Neural cell (in vitro differentiated cells): Measurements from ENCODE around the gene PAK1. TPM values are rescaled to one million over a fixed set of nuclear protein-coding genes. Genes with fewer than 3 reads are reported as not detected.

Experiments used
- H2AFZ ChIP-seq: fragments of 200-600, 300-800 bp; sonication (generic), shearing (Covaris generic); 2 replicates; pipeline ENCODE4 v1.6.0; 2014; ENCODE audit warnings: low read depth, mild to moderate bottlenecking, antibody characterized with exemption, low read length, moderate library complexity
- H3F3A ChIP-seq: fragments of 200-600 bp; shearing (Covaris generic); 2 replicates; pipeline ENCODE4 v1.6.1; 2016; ENCODE audit warnings: mild to moderate bottlenecking, moderate library complexity, mixed read lengths, antibody characterized with exemption, low read length; ENCODE audit not compliant: insufficient read depth, poor library complexity, severe bottlenecking
- H3K27ac ChIP-seq: fragments of 200-600, 300-800 bp; sonication (generic), shearing (Covaris generic); 2 replicates; pipeline ENCODE4 v1.5.1; 2014; ENCODE audit warnings: mild to moderate bottlenecking, low read length, moderate library complexity
- H3K27me3 ChIP-seq: fragments of 300-800, 200-600 bp; sonication (generic), shearing (Covaris generic); 2 replicates; pipeline ENCODE4 v1.6.0; 2014; ENCODE audit warnings: mild to moderate bottlenecking, low read depth, low read length, moderate library complexity; ENCODE audit not compliant: insufficient read depth
- H3K36me3 ChIP-seq: fragments of 300-800, 200-600 bp; sonication (generic), shearing (Covaris generic); 2 replicates; pipeline ENCODE4 v1.5.1; 2014; ENCODE audit warnings: mild to moderate bottlenecking, antibody characterized with exemption, low read length, moderate library complexity; ENCODE audit not compliant: insufficient read depth
- H3K4me2 ChIP-seq: fragments of 300-800, 200-600 bp; sonication (generic), shearing (Covaris generic); 2 replicates; pipeline ENCODE4 v1.6.0; 2014; ENCODE audit warnings: mild to moderate bottlenecking, low read length
- H3K4me3 ChIP-seq: fragments of 300-800, 200-600 bp; sonication (generic), shearing (Covaris generic); 2 replicates; pipeline ENCODE4 v1.5.1; 2014; ENCODE audit warnings: mild to moderate bottlenecking, low read length, moderate library complexity
- H3K79me2 ChIP-seq: fragments of 200-600 bp; shearing (Covaris generic); replicated peaks from 2 replicates; pipeline ENCODE4 v1.6.0; 2014; ENCODE audit warnings: mild to moderate bottlenecking, low read length, moderate library complexity; ENCODE audit not compliant: insufficient read depth
- H3K9ac ChIP-seq: fragments of 300-800, 200-600 bp; sonication (generic), shearing (Covaris generic); 2 replicates; pipeline ENCODE4 v1.6.1; 2016; ENCODE audit warnings: mild to moderate bottlenecking, low read length, mixed read lengths
- H3K9me2 ChIP-seq: fragments of 200-600 bp; shearing (Covaris generic); 2 replicates; pipeline ENCODE4 v1.6.1; 2016; ENCODE audit warnings: mild to moderate bottlenecking, low read length, mixed read lengths; ENCODE audit not compliant: insufficient read depth
- H3K9me3 ChIP-seq: fragments of 200-600, 300-800 bp; sonication (generic), shearing (Covaris generic); 2 replicates; pipeline ENCODE4 v1.6.1; 2016; ENCODE audit warnings: mild to moderate bottlenecking, mixed run types, low read length, moderate library complexity, mixed read lengths
- H4K20me1 ChIP-seq: fragments of 200-600 bp; shearing (Covaris generic); 2 replicates; pipeline ENCODE4 v1.6.1; 2016; ENCODE audit warnings: mild to moderate bottlenecking, mixed run types; ENCODE audit not compliant: insufficient read depth
- CTCF ChIP-seq: fragments of 450-650 bp; IDR thresholded peaks from 2 replicates; pipeline ENCODE4 v1.5.1; 2014; ENCODE audit warnings: antibody characterized with exemption, mild to moderate bottlenecking, moderate library complexity; ENCODE audit not compliant: poor library complexity, severe bottlenecking
- EP300 ChIP-seq: fragments of 450-650 bp; conservative IDR thresholded peaks from 2 replicates; pipeline ENCODE4 v1.6.1; 2014; ENCODE audit warnings: antibody characterized with exemption, mild to moderate bottlenecking, moderate library complexity; ENCODE audit not compliant: poor library complexity, severe bottlenecking
- EZH2 ChIP-seq: fragments of 200-600, 300-800 bp; shearing (Covaris generic), sonication (generic); IDR thresholded peaks from 2 replicates; pipeline ENCODE4 v1.6.1; 2014; ENCODE audit warnings: antibody characterized with exemption, low read length, borderline replicate concordance, mild to moderate bottlenecking; ENCODE audit not compliant: insufficient read depth, poor library complexity, severe bottlenecking
- MXI1 ChIP-seq: fragments of 450-650 bp; conservative IDR thresholded peaks from 2 replicates; pipeline ENCODE4 v1.6.1; 2014; ENCODE audit warnings: antibody characterized with exemption, mild to moderate bottlenecking; ENCODE audit not compliant: poor library complexity, severe bottlenecking
- POLR2AphosphoS5 ChIP-seq: IDR thresholded peaks from 2 replicates; pipeline ENCODE4 v1.6.1; 2012
- RAD21 ChIP-seq: fragments of 450-650 bp; conservative IDR thresholded peaks from 2 replicates; pipeline ENCODE4 v1.6.1; 2014; ENCODE audit warnings: antibody characterized with exemption, mild to moderate bottlenecking, moderate library complexity
- REST ChIP-seq: IDR thresholded peaks from 2 replicates; pipeline ENCODE4 v1.6.1; 2012; ENCODE audit warnings: borderline replicate concordance
- SMC3 ChIP-seq: fragments of 450-650 bp; conservative IDR thresholded peaks from 2 replicates; pipeline ENCODE4 v1.6.1; 2014; ENCODE audit warnings: antibody characterized with exemption, mild to moderate bottlenecking, moderate library complexity; ENCODE audit not compliant: poor library complexity
- TAF1 ChIP-seq: IDR thresholded peaks from 2 replicates; pipeline ENCODE4 v1.6.1; 2012; ENCODE audit warnings: low read depth
- polyA plus RNA-seq: library from polyadenylated mRNA; depleted of rRNA; stranded (reverse); fragments of >200 nt; gene quantifications from 2 replicates; pipeline ENCODE4 v1.2.3, GENCODE V29; 2014

The PAK1 gene
- polyA plus RNA-seq, 1 donor from 2014 or later = 65.2 TPM

DNA sequence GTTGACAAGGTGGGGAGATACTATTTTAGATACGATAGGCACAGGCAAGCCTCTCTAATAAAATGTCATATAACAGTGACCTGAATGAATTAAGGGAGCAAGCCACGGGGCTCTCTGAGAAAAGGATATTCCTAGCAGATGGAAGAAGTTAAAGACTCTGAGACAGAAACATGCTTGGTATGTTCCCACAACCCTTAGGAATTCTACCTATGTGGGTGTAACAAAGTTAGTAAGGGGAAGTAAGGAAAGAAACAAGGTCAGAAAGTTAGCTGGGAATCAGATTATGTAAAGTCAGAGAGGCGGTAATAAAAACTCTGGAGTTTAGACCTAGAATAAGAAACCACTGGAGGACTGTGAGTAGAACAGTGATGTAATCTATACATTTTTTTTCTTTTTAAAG, 112.7 kb downstream of the PAK1 start:
- Histone ChIP-seq H3K9me3 (no peaks in the 10 kb centered on the region), H3K9ac (no peak overlapping the region), H3K9me2 (no peaks in the 10 kb centered on the region), H3K4me2 (no peak overlapping the region), H3K27ac (no peak overlapping the region), H3F3A (no peaks in the 10 kb centered on the region), H2AFZ (no peak overlapping the region), H4K20me1 (no peaks in the 10 kb centered on the region), H3K36me3 (peaks cover 15% of the 10 kb centered on the region), H3K4me3 (no peak overlapping the region), H3K79me2 (no peaks in the 10 kb centered on the region), H3K27me3 (no peaks in the 10 kb centered on the region)
- TF ChIP-seq SMC3 (no peak), REST (no peak), EZH2 (no peak), CTCF (no peak), MXI1 (no peak), EP300 (no peak), POLR2AphosphoS5 (no peak), TAF1 (no peak), RAD21 (no peak)

DNA sequence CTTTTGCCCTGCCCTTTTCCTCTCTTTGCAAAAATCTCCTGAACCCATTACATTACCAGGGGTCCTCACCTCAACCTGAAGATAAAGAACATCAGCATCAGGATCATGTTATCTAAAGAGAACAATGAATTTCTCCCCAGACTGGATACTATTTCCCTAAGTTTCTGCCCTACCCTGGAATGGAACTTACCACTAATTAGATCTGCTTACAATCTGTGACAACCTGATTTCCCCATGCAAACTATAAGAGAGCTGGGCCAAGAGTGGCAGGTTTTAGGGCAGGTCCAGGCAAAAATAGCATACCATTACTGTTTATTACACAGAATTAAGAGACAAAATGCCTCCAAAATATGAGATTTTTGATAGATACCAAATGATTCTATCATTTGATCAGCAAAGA, 114.4 kb downstream of the PAK1 start:
- H3K27me3 ChIP-seq = no peaks in the 10 kb centered on the region
- TF ChIP-seq MXI1 = no peak
- no peak for TF ChIP-seq REST
- no peaks in the 10 kb centered on the region for H4K20me1 ChIP-seq
- no peak overlapping the region for H2AFZ ChIP-seq
- H3K4me3 ChIP-seq = no peak overlapping the region
- H3K9me2 ChIP-seq = no peaks in the 10 kb centered on the region
- no peaks in the 10 kb centered on the region for H3K9me3 ChIP-seq
- no peak overlapping the region for H3K9ac ChIP-seq
- H3K27ac ChIP-seq = no peak overlapping the region
- H3K4me2 ChIP-seq = no peak overlapping the region
- H3K79me2 ChIP-seq = no peaks in the 10 kb centered on the region
- H3K36me3 ChIP-seq = peaks cover 22% of the 10 kb centered on the region
- no peaks in the 10 kb centered on the region for H3F3A ChIP-seq
